Urinary bladder (tissue), 4 donors: ENCODE measurements around the gene HIP1. TPM values are rescaled to one million over a fixed set of nuclear protein-coding genes. Genes with fewer than 3 reads are reported as not detected.
"Not testable (repeated sequence)": the region's sequence is repeated elsewhere in the genome, so short reads cannot be mapped to it uniquely, and the experiment has no call there.

Experiments
- DNase-seq: peaks from one replicate; pipeline ENCODE4 v3.0.0-alpha.2; 2015; ENCODE audit errors: extremely low spot score
- H3K27ac ChIP-seq: one replicate; pipeline ENCODE4 v1.5.1; 2013; ENCODE audit warnings: low read depth, mild to moderate bottlenecking, moderate library complexity
- H3K36me3 ChIP-seq: one replicate; pipeline ENCODE4 v1.6.1; 2013; ENCODE audit warnings: mild to moderate bottlenecking, moderate library complexity; ENCODE audit not compliant: insufficient read depth
- H3K4me1 ChIP-seq: one replicate; pipeline ENCODE4 v1.6.1; 2013; ENCODE audit warnings: mild to moderate bottlenecking, moderate library complexity; ENCODE audit not compliant: insufficient read depth
- H3K4me3 ChIP-seq: one replicate; pipeline ENCODE4 v1.5.1; 2013; ENCODE audit warnings: low read depth, low read length
- WGBS: extraction: QIAGEN DNeasy Blood & Tissue Kit; methylation state at CpG from one replicate; pipeline ENCODE4 v1.1.7; 2013; 5-methylcytosine and 5-hydroxymethylcytosine counted together
- polyA plus RNA-seq: library from polyadenylated mRNA; stranded (reverse); fragments of 200-250 nt; gene quantifications from one replicate; pipeline ENCODE4 v1.2.3, GENCODE V29; 2013
- total RNA-seq: library from RNA; depleted of rRNA; stranded (reverse); fragments of >200 nt; gene quantifications from one replicate; pipeline ENCODE4 v1.2.3, GENCODE V29; 2014
- donor health status: healthy with polysubstance abuse.
- donor health status: healthy.

The HIP1 gene
- total and polyA plus RNA-seq, 2 donors: 15.0 to 17.7 TPM

DNA sequence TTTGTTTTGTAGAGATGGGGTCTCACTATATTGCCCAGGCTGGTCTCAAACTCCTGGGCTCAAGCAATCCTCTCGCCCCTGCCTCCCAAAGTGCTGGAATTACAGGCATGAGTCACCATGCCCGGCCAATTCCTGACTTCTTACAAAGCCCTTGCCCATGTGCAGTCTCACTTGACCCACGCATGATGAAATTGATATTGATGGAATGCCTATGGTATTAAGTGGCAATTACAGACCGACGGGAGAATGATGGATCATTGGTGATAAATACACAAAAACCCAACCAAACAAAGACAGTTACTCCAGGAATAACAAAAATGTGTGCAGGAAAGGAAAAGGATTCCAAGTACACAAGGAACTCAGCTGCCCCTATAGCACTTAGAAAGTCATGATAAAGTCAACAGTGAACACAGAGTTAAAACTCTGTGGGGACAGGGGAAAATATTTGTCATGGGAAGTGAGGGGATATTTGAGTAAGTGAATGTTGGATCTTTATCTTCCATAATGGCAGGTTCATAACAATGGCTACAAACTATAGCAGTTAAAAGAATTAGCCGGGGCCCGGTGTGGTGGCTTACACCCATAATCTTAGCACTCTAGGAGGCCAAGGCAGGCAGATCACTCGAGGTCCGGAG lies 21.6 kb downstream of the HIP1 start:
- 88% methylated on average over 9 of the region's 9 CpGs for WGBS
- no peak overlapping the region for H3K27ac ChIP-seq
- DNase-seq: no peak

GRCh38 chr7:75715864-75716263 lies 22.9 kb downstream of the HIP1 start:
- Histone ChIP-seq H3K4me3 (no peak overlapping the region), H3K27ac (no peak overlapping the region), H3K4me1 (no peaks in the 10 kb centered on the region), H3K36me3 (no peaks in the 10 kb centered on the region)
- 86% methylated on average over 7 of the region's 7 CpGs for WGBS
- DNase-seq: no peak

More for the DNA sequence above, 21.6 kb downstream of the HIP1 start:
- Histone ChIP-seq H3K36me3 (no peaks in the 10 kb centered on the region), H3K4me3 (no peak overlapping the region), H3K4me1 (no peaks in the 10 kb centered on the region)

DNA sequence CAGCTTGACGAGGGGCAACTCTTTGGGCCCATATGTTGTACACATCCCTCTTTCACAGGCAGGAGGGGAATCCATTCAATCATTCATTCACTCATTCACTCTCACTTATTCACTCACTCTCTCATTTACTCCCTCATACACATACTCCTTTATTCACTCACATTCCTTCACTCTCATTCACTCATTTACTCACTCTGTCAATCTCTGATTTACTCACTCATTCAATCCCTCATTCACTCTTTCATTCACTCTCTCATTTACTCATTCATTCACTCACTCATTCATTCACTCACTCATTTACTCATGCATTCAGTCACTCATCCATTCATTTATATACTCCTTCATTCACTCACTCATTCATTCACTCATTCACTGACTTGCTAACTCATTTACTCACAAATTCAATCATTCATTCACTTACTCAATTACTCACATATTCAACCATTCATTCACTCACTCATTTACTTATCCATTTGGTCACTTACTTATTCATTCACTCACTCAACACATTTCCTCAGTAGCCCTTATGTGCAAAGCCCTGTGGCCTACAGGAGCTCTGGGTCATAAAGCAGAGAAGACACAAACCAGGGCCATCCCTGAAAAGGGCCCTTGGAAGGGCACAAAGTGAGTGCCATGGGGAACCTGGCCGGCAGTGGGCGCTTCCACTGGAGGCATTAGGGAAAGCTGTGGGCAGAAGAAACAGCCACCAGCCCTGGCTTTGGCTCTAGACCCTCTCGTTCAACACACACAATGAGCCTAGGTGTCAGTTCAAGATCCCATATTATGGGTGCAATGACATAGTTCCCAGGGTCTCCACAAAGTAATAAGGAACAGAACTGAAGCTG lies 26.0 kb downstream of the HIP1 start:
- Histone ChIP-seq H3K36me3 (no peaks in the 10 kb centered on the region), H3K4me1 (no peaks in the 10 kb centered on the region), H3K4me3 (no peak overlapping the region), H3K27ac (no peak overlapping the region)
- no peak for DNase-seq
- WGBS: 74% methylated on average over 4 of the region's 4 CpGs

DNA sequence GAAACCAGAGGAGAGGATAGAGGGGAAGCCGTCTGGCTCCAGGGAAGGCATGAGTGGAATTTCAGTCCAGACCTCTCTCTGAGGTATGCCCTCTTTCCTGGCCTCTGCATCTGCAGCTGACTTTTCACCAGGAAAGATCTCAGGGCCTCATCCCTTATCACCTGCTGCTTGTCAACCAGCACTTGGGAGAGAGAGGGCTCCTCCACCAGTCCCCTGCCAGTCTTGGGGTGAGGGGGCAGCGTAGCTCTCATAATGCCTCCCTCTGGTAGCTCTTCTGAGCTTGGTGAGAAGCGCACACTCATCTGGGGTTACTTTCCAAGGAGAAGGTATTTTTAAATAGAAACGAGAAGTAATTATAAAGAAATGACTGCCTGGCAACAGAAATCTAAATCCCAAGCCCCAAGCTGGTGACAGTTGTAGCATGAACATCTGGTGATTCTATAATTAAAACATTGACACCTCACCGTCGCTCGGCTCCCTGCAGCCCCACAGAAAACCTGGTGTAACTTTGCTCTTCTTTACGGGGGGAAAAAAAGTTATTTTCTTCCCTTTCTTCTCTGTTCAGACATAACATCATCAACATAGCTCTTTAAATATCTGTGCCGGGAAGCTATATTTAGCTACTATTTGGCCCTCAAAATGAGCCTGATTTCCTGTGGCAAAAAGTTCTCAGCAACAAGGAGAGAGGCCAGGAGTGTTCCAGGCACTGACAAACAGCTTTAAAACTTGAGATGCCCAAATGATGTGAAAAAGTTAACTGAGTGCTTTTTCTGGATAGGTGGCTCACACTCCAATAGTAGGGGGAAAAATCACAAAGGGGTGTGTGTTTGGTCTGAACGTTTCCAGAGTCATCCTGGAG lies 26.9 kb downstream of the HIP1 start:
- Histone ChIP-seq H3K4me1 (no peaks in the 10 kb centered on the region), H3K27ac (no peak overlapping the region), H3K4me3 (no peak overlapping the region), H3K36me3 (no peaks in the 10 kb centered on the region)
- 22% methylated on average over 10 of the region's 10 CpGs for WGBS
- DNase-seq: no peak

DNA sequence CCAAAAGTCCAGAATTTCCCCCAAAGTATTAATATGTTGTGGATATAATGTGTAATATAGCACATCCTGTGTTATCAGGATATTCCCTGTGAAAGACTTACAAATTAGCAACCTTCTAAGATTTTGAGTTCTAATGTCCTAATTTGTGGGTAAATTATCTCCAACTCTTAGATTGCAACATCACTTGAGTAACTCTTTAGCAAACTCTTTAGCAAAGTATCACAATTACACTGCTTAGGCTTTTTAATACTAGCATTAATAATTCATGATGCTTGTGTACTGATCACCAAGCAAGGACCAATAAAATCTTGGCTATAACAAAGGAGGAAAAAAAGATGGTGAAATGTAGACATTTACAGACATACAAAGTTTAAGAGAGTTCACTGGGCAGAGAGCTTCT lies 27.7 kb downstream of the HIP1 start:
- Histone ChIP-seq H3K4me1 (no peaks in the 10 kb centered on the region), H3K27ac (no peak overlapping the region), H3K4me3 (no peak overlapping the region), H3K36me3 (no peaks in the 10 kb centered on the region)
- DNase-seq: no peak

DNA sequence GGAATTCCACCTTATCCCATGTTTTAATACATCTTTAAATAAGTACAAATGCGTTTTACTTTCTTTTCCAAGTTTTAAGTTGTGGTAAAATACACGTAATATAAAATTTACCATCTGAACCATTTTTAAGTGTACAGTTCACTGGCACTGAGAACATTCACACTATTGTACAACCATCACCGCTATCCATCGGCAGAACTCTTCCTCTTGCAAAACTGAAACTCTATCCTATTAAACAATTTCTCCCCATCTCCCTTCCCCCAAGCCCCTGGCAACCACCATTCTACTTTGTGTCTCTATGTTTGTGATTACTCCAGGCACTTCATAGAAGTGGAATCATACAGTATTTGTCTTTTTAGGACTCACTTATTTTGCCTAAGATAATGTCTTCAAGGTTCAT lies 33.8 kb downstream of the HIP1 start:
- Histone ChIP-seq H3K4me1 (no peaks in the 10 kb centered on the region), H3K4me3 (no peak overlapping the region), H3K27ac (no peak overlapping the region), H3K36me3 (no peaks in the 10 kb centered on the region)
- no peak for DNase-seq
- WGBS: 73% methylated on average over 4 of the region's 4 CpGs

DNA sequence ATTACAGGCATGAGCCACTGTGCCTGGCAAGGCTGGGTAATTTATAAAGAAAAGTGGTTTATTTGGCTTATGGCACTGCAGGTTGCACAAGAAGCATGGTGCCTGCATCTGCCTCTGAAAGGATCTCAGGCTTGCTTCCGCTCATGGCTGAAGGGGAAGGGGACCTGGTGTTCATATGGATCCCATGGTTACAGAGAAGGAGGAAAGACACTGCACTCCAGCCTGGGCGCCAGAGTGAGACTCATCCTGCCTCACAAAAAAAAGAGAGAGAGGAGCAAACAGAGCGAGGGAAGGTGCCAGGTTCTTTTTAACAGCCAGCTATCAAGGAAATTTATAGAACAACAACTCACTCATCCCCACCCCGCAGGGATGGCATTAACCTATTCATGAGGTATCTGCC lies 36.2 kb downstream of the HIP1 start:
- 85% methylated on average over 4 of the region's 4 CpGs for WGBS
- DNase-seq: no peak
- Histone ChIP-seq H3K36me3 (no peaks in the 10 kb centered on the region), H3K4me1 (no peaks in the 10 kb centered on the region), H3K27ac (no peak overlapping the region), H3K4me3 (no peak overlapping the region)

DNA sequence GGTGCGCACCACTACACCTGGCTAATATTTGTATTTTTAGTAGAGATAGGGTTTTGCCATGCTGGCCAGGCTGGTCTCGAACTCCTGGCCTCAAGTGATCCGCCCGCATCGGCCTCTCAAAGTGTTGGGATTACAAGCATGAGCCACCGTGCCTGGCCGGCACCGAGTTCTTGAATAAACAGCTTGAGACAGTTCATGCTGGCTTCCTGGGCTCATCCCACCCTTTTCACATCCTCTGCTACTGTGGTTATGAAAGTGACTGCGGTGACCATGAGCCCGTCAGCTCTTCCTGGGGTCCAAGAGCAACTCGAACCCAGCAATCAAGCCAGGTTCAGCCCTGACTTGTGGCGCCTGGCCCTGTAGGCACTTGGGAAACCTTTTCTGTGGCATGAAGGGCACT lies 38.7 kb downstream of the HIP1 start:
- no peak for DNase-seq
- H3K27ac ChIP-seq: no peak overlapping the region
- H3K4me3 ChIP-seq: no peak overlapping the region
- no peaks in the 10 kb centered on the region for H3K36me3 ChIP-seq
- 91% methylated on average over 12 of the region's 12 CpGs for WGBS
- H3K4me1 ChIP-seq: no peaks in the 10 kb centered on the region

DNA sequence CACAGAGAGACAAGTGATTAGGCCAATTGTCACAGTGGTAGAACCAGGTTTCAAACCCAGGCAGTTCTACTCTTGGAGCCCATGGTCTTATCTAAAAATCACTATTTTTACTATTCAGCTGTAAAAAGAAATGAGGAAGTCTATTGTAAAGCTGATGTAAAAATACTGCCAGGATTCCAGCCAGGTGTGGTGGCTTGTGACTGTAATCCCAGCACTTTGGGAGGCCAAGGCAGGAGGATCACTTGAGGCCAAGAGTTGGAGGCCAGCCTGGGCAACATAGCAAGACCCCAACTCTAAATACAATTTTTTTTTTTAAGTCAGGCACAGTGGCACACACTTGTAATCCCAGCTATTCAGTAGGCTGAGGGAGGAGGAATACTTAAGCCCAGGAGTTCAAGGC lies 40.4 kb downstream of the HIP1 start:
- Histone ChIP-seq H3K36me3 (no peaks in the 10 kb centered on the region), H3K4me3 (no peak overlapping the region), H3K4me1 (no peaks in the 10 kb centered on the region), H3K27ac (no peak overlapping the region)
- no peak for DNase-seq

- H3K4me1 ChIP-seq: no peaks in the 10 kb centered on the region
- 86% methylated on average over 3 of the region's 4 CpGs for WGBS
- H3K4me3 ChIP-seq: no peak overlapping the region
- no peak overlapping the region for H3K27ac ChIP-seq
- no peak for DNase-seq
- H3K36me3 ChIP-seq: no peaks in the 10 kb centered on the region
Measured at GRCh38 chr7:75696263-75697037, 42.3 kb downstream of the HIP1 start.

GRCh38 chr7:75694638-75695399 lies 43.9 kb downstream of the HIP1 start:
- no peak for DNase-seq
- no peak overlapping the region for H3K27ac ChIP-seq
- H3K4me3 ChIP-seq: no peak overlapping the region
- 52% methylated on average over 6 of the region's 6 CpGs for WGBS
- H3K4me1 ChIP-seq: no peaks in the 10 kb centered on the region
- no peaks in the 10 kb centered on the region for H3K36me3 ChIP-seq

DNA sequence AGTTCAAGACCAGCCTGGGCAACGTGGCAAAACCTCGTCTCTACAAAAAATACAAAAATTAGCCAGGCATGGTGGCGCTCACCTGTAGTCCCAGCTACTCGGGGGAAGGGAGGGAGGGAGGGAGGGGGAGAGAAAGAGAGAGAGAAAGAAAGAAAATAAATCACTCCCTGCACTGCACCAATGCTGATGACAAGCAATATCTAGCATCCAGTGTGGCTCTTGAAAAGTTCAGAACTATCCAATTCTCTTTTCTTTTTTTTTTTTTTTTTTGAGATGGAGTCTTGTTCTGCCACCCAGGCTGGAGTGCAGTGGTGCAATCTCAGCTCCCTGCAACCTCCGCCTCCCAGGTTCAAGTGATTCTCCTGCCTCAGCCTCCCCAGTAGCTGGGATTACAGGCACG lies 45.1 kb downstream of the HIP1 start:
- not testable (repeated sequence) for H3K27ac ChIP-seq, H3K4me1 ChIP-seq, DNase-seq, H3K4me3 ChIP-seq, H3K36me3 ChIP-seq
- WGBS: 92% methylated on average over 6 of the region's 6 CpGs
